GM06990 (cell line): ENCODE measurements around the gene NUMA1.

ENCODE experiments used
- DNase-seq: peaks from one replicate; pipeline ENCODE4 v3.0.0-alpha.2; 2011; ENCODE audit not compliant: insufficient read length; ENCODE audit errors: extremely low read depth
- H3K27me3 ChIP-seq: replicated peaks from 2 replicates; pipeline ENCODE4 v1.6.0; 2011; ENCODE audit warnings: low read length; ENCODE audit not compliant: control insufficient read depth, insufficient read depth
- H3K36me3 ChIP-seq: 2 replicates; pipeline ENCODE4 v1.5.1; 2011; ENCODE audit warnings: low read length; ENCODE audit not compliant: control insufficient read depth, insufficient read depth
- H3K4me3 ChIP-seq: replicated peaks from 2 replicates; pipeline ENCODE4 v1.5.1; 2011; ENCODE audit warnings: low read depth, mild to moderate bottlenecking, control low read depth, low read length
- CTCF ChIP-seq: IDR thresholded peaks from 2 replicates; pipeline ENCODE4 v1.5.1; 2011; ENCODE audit warnings: low read length, control low read depth, mild to moderate bottlenecking, inconsistent platforms; ENCODE audit not compliant: insufficient read depth, poor library complexity, severe bottlenecking

The NUMA1 gene

GRCh38 chr11:71990701-71991100 is 89.6 kb downstream of the NUMA1 start:
- no peak for DNase-seq
- Histone ChIP-seq H3K36me3 (peaks cover 9% of the 10 kb centered on the region), H3K4me3 (no peak overlapping the region)

GRCh38 chr11:71988050-71988449 is 92.3 kb downstream of the NUMA1 start:
- DNase-seq: no peak
- Histone ChIP-seq H3K27me3 (no peaks in the 10 kb centered on the region), H3K4me3 (no peak overlapping the region), H3K36me3 (peaks cover 5% of the 10 kb centered on the region)
- TF ChIP-seq CTCF: no peak

More at GRCh38 chr11:71990701-71991100, 89.6 kb downstream of the NUMA1 start:
- H3K27me3 ChIP-seq: no peaks in the 10 kb centered on the region
- TF ChIP-seq CTCF: no peak

- Histone ChIP-seq H3K27me3 (no peaks in the 10 kb centered on the region), H3K36me3 (peaks cover 8% of the 10 kb centered on the region), H3K4me3 (no peak overlapping the region)
- DNase-seq: no peak
- TF ChIP-seq CTCF: no peak
Measured at GRCh38 chr11:71987521-71987920, 92.8 kb downstream of the NUMA1 start.

- H3K36me3 ChIP-seq: peaks cover 10% of the 10 kb centered on the region
- H3K4me3 ChIP-seq: no peak overlapping the region
- TF ChIP-seq CTCF: no peak
- H3K27me3 ChIP-seq: no peaks in the 10 kb centered on the region
- DNase-seq: no peak
Measured at GRCh38 chr11:71986131-71986530, 94.2 kb downstream of the NUMA1 start.

GRCh38 chr11:71979602-71980001 is 100.7 kb downstream of the NUMA1 start:
- Histone ChIP-seq H3K4me3 (no peak overlapping the region), H3K27me3 (no peaks in the 10 kb centered on the region), H3K36me3 (peaks cover 11% of the 10 kb centered on the region)
- no peak for TF ChIP-seq CTCF
- no peak for DNase-seq

GRCh38 chr11:71979094-71979493 is 101.2 kb downstream of the NUMA1 start:
- Histone ChIP-seq H3K36me3 (peaks cover 11% of the 10 kb centered on the region), H3K4me3 (no peak overlapping the region), H3K27me3 (no peaks in the 10 kb centered on the region)
- TF ChIP-seq CTCF: no peak
- no peak for DNase-seq
